Esophagus muscularis mucosa (tissue), 4 donors: ENCODE measurements around the gene CSMD2.

Experiments used
- CTCF ChIP-seq, 3 experiments: fragments of 200-600 bp in 2 of 3; fragments of 450-650 bp in 1 of 3; sonication (generic) in 2 of 3; IDR thresholded peaks; one replicate each; pipeline ENCODE4 v1.5.1; 2017 to 2019; ENCODE audit warnings: antibody characterized with exemption in 3 of 3, mild to moderate bottlenecking in 2 of 3, moderate library complexity in 1 of 3
- EP300 ChIP-seq: sonication (generic); formaldehyde crosslinking; IDR thresholded peaks from one replicate; pipeline ENCODE4 v1.6.1; 2017; ENCODE audit warnings: antibody characterized with exemption
- POLR2A ChIP-seq: fragments of 450-650 bp; IDR thresholded peaks from one replicate; pipeline ENCODE4 v1.6.1; 2017; ENCODE audit warnings: antibody characterized with exemption, moderate library complexity, mild to moderate bottlenecking, low read depth
- POLR2AphosphoS5 ChIP-seq, 2 donors: sonication (generic); formaldehyde crosslinking; IDR thresholded peaks; one replicate each; pipeline ENCODE4 v1.6.1; 2017; ENCODE audit warnings: antibody characterized with exemption in 2 of 2

- no peak for TF ChIP-seq CTCF (IDR thresholded peaks at IDR 0.05)
- TF ChIP-seq POLR2AphosphoS5 (IDR thresholded peaks at IDR 0.05): no peak
- no peak for TF ChIP-seq POLR2A
- TF ChIP-seq EP300: no peak
Measured at GRCh38 chr1:34147301-34147700, 17.7 kb downstream of the CSMD2 start.
